ENCODE measurements around the gene ADCY1. TPM values are rescaled to one million over a fixed set of nuclear protein-coding genes. Genes with fewer than 3 reads are reported as not detected.

ADCY1 gene
- total and polyA plus RNA-seq, 2 donors (not counting 3 experiments of a cell fraction or from before 2014, with no cell fraction given): 0.52 to 1.6 TPM

- Histone ChIP-seq H3K9ac (replicated peaks; ENCODE audit: extremely low read depth, insufficient read depth, low read length) (no peak overlapping the region), H4K20me1 (replicated peaks; ENCODE audit: control insufficient read depth, extremely low read depth, insufficient read depth, low read length) (no peaks in the 10 kb centered on the region), H3K27ac (ENCODE audit: insufficient read depth, low read depth, low read length) (no peak overlapping the region), H3K9me1 (replicated peaks; ENCODE audit: control insufficient read depth, extremely low read depth, insufficient read depth, low read length) (no peaks in the 10 kb centered on the region), H3K4me3 (replicated peaks in 1 of 3; ENCODE audit: insufficient read depth in 1 of 3, low read depth in 1 of 3, low read length in 3 of 3) (no peak overlapping the region), H3K27me3 (ENCODE audit: control insufficient read depth in 2 of 2, insufficient read depth in 2 of 2, low read length in 2 of 2) (peaks cover 0 to 1% of the 10 kb centered on the region in 2 experiments), H3K79me2 (ENCODE audit: control insufficient read depth, insufficient read depth, low read length) (no peaks in the 10 kb centered on the region), H3K4me2 (ENCODE audit: insufficient read depth, low read length) (no peak overlapping the region), H2AFZ (ENCODE audit: low read depth, low read length) (no peak overlapping the region), H3K36me3 (ENCODE audit: control insufficient read depth in 2 of 2, extremely low read depth in 1 of 2, insufficient read depth in 2 of 2, low read length in 2 of 2) (no peaks in the 10 kb centered on the region), H3K4me1 (ENCODE audit: control insufficient read depth, extremely low read depth, insufficient read depth, low read length) (no peaks in the 10 kb centered on the region), H3K9me3 (replicated peaks; ENCODE audit: control insufficient read depth, insufficient read depth, low read length) (no peaks in the 10 kb centered on the region)
- BruUV-seq (replicated peaks): no TSS peak
- no peak for FAIRE-seq
- CTCF ChIA-PET: interaction anchor here (4.2 kb wide), 1 partner anchor 16 kb away, joined by 11 read pairs; no protein-coding TSS in a partner anchor
- intact Hi-C loops (cut with micrococcal nuclease): no loop called here
- no peak for DNase-seq (ENCODE audit: low read depth, low spot score)
- POLR2A ChIA-PET: no interaction called here
- dilution Hi-C loops (cut with MboI; ENCODE audit: extremely low pct_ligation_motif_present, low sequenced_read_pairs): no loop called here
- TF ChIP-seq MYC (IDR thresholded peaks at IDR 0.05; ENCODE audit: low read depth, low read length) (no peak), EZH2 (IDR thresholded peaks at IDR 0.05; ENCODE audit: borderline replicate concordance, low read depth, low read length, severe bottlenecking) (no peak)
Observed at GRCh38 chr7:45679516-45679915, 105.3 kb downstream of the ADCY1 start.

- DNase-seq (ENCODE audit: low read depth, low spot score) (no peak), FAIRE-seq (no peak)
- no peak overlapping the region for H3K4me3 ChIP-seq (replicated peaks in 1 of 3; ENCODE audit: insufficient read depth in 1 of 3, low read depth in 1 of 3, low read length in 3 of 3)
- H2AFZ ChIP-seq (ENCODE audit: low read depth, low read length): no peak overlapping the region
- POLR2A ChIA-PET: no interaction called here
- peaks cover 0 to 1% of the 10 kb centered on the region in 2 experiments for H3K27me3 ChIP-seq (ENCODE audit: control insufficient read depth in 2 of 2, insufficient read depth in 2 of 2, low read length in 2 of 2)
- H3K9me3 ChIP-seq (replicated peaks; ENCODE audit: control insufficient read depth, insufficient read depth, low read length): no peaks in the 10 kb centered on the region
- H3K27ac ChIP-seq (ENCODE audit: insufficient read depth, low read depth, low read length): no peak overlapping the region
- no peaks in the 10 kb centered on the region for H3K9me1 ChIP-seq (replicated peaks; ENCODE audit: control insufficient read depth, extremely low read depth, insufficient read depth, low read length)
- no peaks in the 10 kb centered on the region for H3K4me1 ChIP-seq (ENCODE audit: control insufficient read depth, extremely low read depth, insufficient read depth, low read length)
- BruUV-seq (replicated peaks): no TSS peak
- no peaks in the 10 kb centered on the region for H3K79me2 ChIP-seq (ENCODE audit: control insufficient read depth, insufficient read depth, low read length)
- intact Hi-C loops (cut with micrococcal nuclease) (no loop called here), dilution Hi-C loops (cut with MboI; ENCODE audit: extremely low pct_ligation_motif_present, low sequenced_read_pairs) (no loop called here)
- H3K4me2 ChIP-seq (ENCODE audit: insufficient read depth, low read length): no peak overlapping the region
- no peaks in the 10 kb centered on the region for H3K36me3 ChIP-seq (ENCODE audit: control insufficient read depth in 2 of 2, extremely low read depth in 1 of 2, insufficient read depth in 2 of 2, low read length in 2 of 2)
- H4K20me1 ChIP-seq (replicated peaks; ENCODE audit: control insufficient read depth, extremely low read depth, insufficient read depth, low read length): no peaks in the 10 kb centered on the region
- CTCF ChIA-PET: interaction anchor here (1.4 kb wide), 1 partner anchor 17 kb away, joined by 7 read pairs; no protein-coding TSS in a partner anchor
- TF ChIP-seq POLR2AphosphoS5 (IDR thresholded peaks at IDR 0.05; ENCODE audit: insufficient read depth, low read depth, low read length) (no peak), GATA2 (IDR thresholded peaks at IDR 0.05; ENCODE audit: insufficient read depth, insufficient read length, low read depth, low read length) (no peak), MYC (IDR thresholded peaks at IDR 0.05; ENCODE audit: low read depth, low read length) (no peak), POLR2A (IDR thresholded peaks at IDR 0.05; ENCODE audit: low read depth, low read length) (no peak)
- no peak overlapping the region for H3K9ac ChIP-seq (replicated peaks; ENCODE audit: extremely low read depth, insufficient read depth, low read length)
Observed at GRCh38 chr7:45680776-45681175, 106.6 kb downstream of the ADCY1 start.

Measured in endothelial cell of umbilical vein (primary cell).